B cell (primary cell): ENCODE data around the gene SYNJ2.

ENCODE experiments used
- CTCF ChIP-seq: fragments of 200-600 bp; IDR thresholded peaks from one replicate; pipeline ENCODE4 v1.8.0; 2022; ENCODE audit warnings: antibody characterized with exemption, mild to moderate bottlenecking
- EZH2 ChIP-seq: IDR thresholded peaks from 2 replicates; pipeline ENCODE4 v1.6.1; 2012; ENCODE audit warnings: borderline replicate concordance, low read depth, mild to moderate bottlenecking, moderate library complexity, low read length; ENCODE audit not compliant: insufficient read depth, poor library complexity, severe bottlenecking

- TF ChIP-seq CTCF = no peak
- no peak for TF ChIP-seq EZH2
These were observed 45.9 kb upstream of the SYNJ2 start for GRCh38 chr6:157935786-157936185.
